GM19452 (cell line): Measurements from ENCODE around the gene TTLL10.

Experiments
- ATAC-seq: cut with Tn5 transposase; IDR thresholded peaks from one replicate; pipeline ENCODE4 v1.9.1; 2021; ENCODE audit not compliant: unreplicated experiment

Gene TTLL10

GRCh38 chr1:1232796-1233566, 59.3 kb downstream of the TTLL10 start:
- ATAC-seq, result no peak

GRCh38 chr1:1233567-1233892, 59.9 kb downstream of the TTLL10 start:
- no peak for ATAC-seq

GRCh38 chr1:1234180-1234808, 60.6 kb downstream of the TTLL10 start:
- no peak for ATAC-seq

GRCh38 chr1:1235016-1235744, 61.5 kb downstream of the TTLL10 start:
- ATAC-seq, result no peak

GRCh38 chr1:1236176-1236763, 62.6 kb downstream of the TTLL10 start:
- no peak for ATAC-seq

GRCh38 chr1:1236945-1237873, 63.5 kb downstream of the TTLL10 start:
- no peak for ATAC-seq

- ATAC-seq, result no peak
These were observed 64.4 kb downstream of the TTLL10 start for GRCh38 chr1:1237874-1238701.

- no peak for ATAC-seq
These were observed 65.1 kb downstream of the TTLL10 start for GRCh38 chr1:1238702-1239178.

GRCh38 chr1:1239227-1239613, 65.5 kb downstream of the TTLL10 start:
- no peak for ATAC-seq

- no peak for ATAC-seq
These were observed 66.1 kb downstream of the TTLL10 start for GRCh38 chr1:1239614-1240347.

GRCh38 chr1:1240348-1240732, 66.7 kb downstream of the TTLL10 start:
- no peak for ATAC-seq

- ATAC-seq, result no peak
These were observed 67.3 kb downstream of the TTLL10 start for GRCh38 chr1:1240822-1241587.

- no peak for ATAC-seq
These were observed 68.0 kb downstream of the TTLL10 start for GRCh38 chr1:1241588-1242219.

- ATAC-seq, result no peak
These were observed 69.0 kb downstream of the TTLL10 start for GRCh38 chr1:1242461-1243265.

GRCh38 chr1:1243266-1243660, 69.6 kb downstream of the TTLL10 start:
- ATAC-seq, result no peak

- no peak for ATAC-seq
These were observed 70.1 kb downstream of the TTLL10 start for GRCh38 chr1:1243807-1244191.

GRCh38 chr1:1244192-1244811, 70.6 kb downstream of the TTLL10 start:
- ATAC-seq, result no peak
